MCF 10A (cell line): ENCODE results near the gene DRAM2. TPM values are rescaled to one million over a fixed set of nuclear protein-coding genes. Genes with fewer than 3 reads are reported as not detected.

Experiments
- BruUV-seq: library from RNA; stranded (reverse); fragments of 400-500 nt; replicated peaks from 2 replicates; lab custom pipeline; 2021; lab: Mats Ljungman, UMichigan
- CTCF ChIA-PET: fragments of 300-600 bp; sonication (Branson Sonifier 250); formaldehyde crosslinking; extraction: SDS; loops from one replicate; lab custom pipeline; 2021; ENCODE audit warnings: antibody characterized with exemption, inconsistent platforms; lab: Yijun Ruan, JAX
- POLR2A ChIA-PET: fragments of 300-600, 350-650 bp; sonication (Branson Sonifier 250); formaldehyde crosslinking; extraction: SDS; loops from one replicate; lab custom pipeline; 2020; ENCODE audit warnings: antibody characterized with exemption, inconsistent platforms; lab: Yijun Ruan, JAX
- DNase-seq: peaks from one replicate; pipeline ENCODE4 v3.0.0-alpha.2; 2018; ENCODE audit not compliant: unreplicated experiment
- H3K27ac Mint-ChIP-seq: one replicate; pipeline ENCODE4 v1.8.0; 2022; ENCODE audit warnings: mild to moderate bottlenecking, low read depth, mixed read lengths; ENCODE audit not compliant: unreplicated experiment
- H3K27me3 Mint-ChIP-seq: one replicate; pipeline ENCODE4 v1.8.0; 2022; ENCODE audit warnings: mixed read lengths; ENCODE audit not compliant: insufficient read depth, unreplicated experiment
- H3K36me3 Mint-ChIP-seq: one replicate; pipeline ENCODE4 v1.8.0; 2022; ENCODE audit warnings: mild to moderate bottlenecking, moderate library complexity, mixed read lengths; ENCODE audit not compliant: insufficient read depth, unreplicated experiment
- H3K4me1 Mint-ChIP-seq: one replicate; pipeline ENCODE4 v1.8.0; 2022; ENCODE audit warnings: mixed read lengths; ENCODE audit not compliant: insufficient read depth, unreplicated experiment
- H3K4me3 Mint-ChIP-seq: one replicate; pipeline ENCODE4 v1.8.0; 2022; ENCODE audit warnings: mild to moderate bottlenecking, moderate library complexity, mixed read lengths; ENCODE audit not compliant: unreplicated experiment
- H3K9me3 Mint-ChIP-seq: one replicate; pipeline ENCODE4 v1.8.0; 2022; ENCODE audit warnings: mixed read lengths; ENCODE audit not compliant: unreplicated experiment
- CTCF ChIP-seq: fragments of 200-600 bp; IDR thresholded peaks from one replicate; pipeline ENCODE4 v1.8.0; 2022; ENCODE audit warnings: antibody characterized with exemption, mild to moderate bottlenecking; ENCODE audit not compliant: unreplicated experiment
- intact Hi-C: fragments of 100-400 bp; cut with micrococcal nuclease; formaldehyde crosslinking; loops from 2 replicates; pipeline ENCODE4 v1.14.1; 2022
- total RNA-seq: library from RNA; stranded (reverse); gene quantifications from 2 replicates; pipeline ENCODE4 v1.2.3, GENCODE V29; 2022

The DRAM2 gene
- total RNA-seq, 1 experiment from 2014 or later, result 32.1 TPM

GRCh38 chr1:111140680-111140967, 731 bp upstream of the DRAM2 start:
- Mint-ChIP-seq H3K9me3 (no peaks in the 10 kb centered on the region), H3K27ac (peak overlapping the region; percentile 97), H3K27me3 (no peaks in the 10 kb centered on the region), H3K36me3 (peaks cover 25% of the 10 kb centered on the region), H3K4me1 (peaks cover 24% of the 10 kb centered on the region), H3K4me3 (peak overlapping the region; percentile 94)
- CTCF ChIA-PET, result interaction anchor here (0.6 to 2.4 kb wide), 3 partner anchors 26 to 110 kb away, joined by 4 to 7 read pairs (median 5); no protein-coding TSS in a partner anchor
- POLR2A ChIA-PET, result interaction anchor here (0.5 to 2.9 kb wide), 11 partner anchors 9 to 656 kb away, joined by 3 to 12 read pairs (median 4); partner anchors contain the start of genes ATP5PB, INKA2, LRIF1 and WDR77
- no TSS peak for BruUV-seq
- intact Hi-C loops, result loop anchor here (2.0 kb wide), 1 partner anchor 108 kb away; no protein-coding TSS in a partner anchor
- peak; percentile 61 for DNase-seq
- TF ChIP-seq CTCF, result no peak

GRCh38 chr1:111139324-111139955, 453 bp downstream of the DRAM2 start:
- H3K36me3 Mint-ChIP-seq, result peaks cover 35% of the 10 kb centered on the region
- DNase-seq, result peak; percentile 65
- no peak for TF ChIP-seq CTCF
- CTCF ChIA-PET, result interaction anchor here (0.5 to 2.4 kb wide), 4 partner anchors 15 to 345 kb away, joined by 3 to 7 read pairs (median 5); no protein-coding TSS in a partner anchor
- BruUV-seq, result no TSS peak
- H3K27me3 Mint-ChIP-seq, result no peaks in the 10 kb centered on the region
- H3K9me3 Mint-ChIP-seq, result no peaks in the 10 kb centered on the region
- peak overlapping the region; percentile 94 for H3K4me3 Mint-ChIP-seq
- peak overlapping the region; percentile 97 for H3K27ac Mint-ChIP-seq
- H3K4me1 Mint-ChIP-seq, result peaks cover 28% of the 10 kb centered on the region
- intact Hi-C loops, result no loop called here
- POLR2A ChIA-PET, result interaction anchor here (0.6 to 2.3 kb wide), 28 partner anchors 9 to 615 kb away, joined by 3 to 20 read pairs (median 3); partner anchors contain the start of genes ATP5PB, CHI3L2, INKA2 and WDR77

GRCh38 chr1:111133866-111134265, 6.0 kb downstream of the DRAM2 start:
- no peak for DNase-seq
- Mint-ChIP-seq H3K9me3 (no peaks in the 10 kb centered on the region), H3K4me3 (no peak overlapping the region), H3K27ac (peak overlapping the region; percentile 52), H3K27me3 (no peaks in the 10 kb centered on the region), H3K36me3 (peaks cover 50% of the 10 kb centered on the region), H3K4me1 (peaks cover 5% of the 10 kb centered on the region)
- intact Hi-C loops, result no loop called here
- POLR2A ChIA-PET, result interaction anchor here (1.0 kb wide), 1 partner anchor 11 kb away, joined by 3 read pairs; no protein-coding TSS in a partner anchor
- BruUV-seq, result no TSS peak
- CTCF ChIA-PET, result interaction anchor here (0.5 kb wide), 1 partner anchor 13 kb away, joined by 3 read pairs; no protein-coding TSS in a partner anchor
- TF ChIP-seq CTCF, result no peak

GRCh38 chr1:111131693-111132092, 8.2 kb downstream of the DRAM2 start:
- Mint-ChIP-seq H3K27me3 (no peaks in the 10 kb centered on the region), H3K9me3 (no peaks in the 10 kb centered on the region), H3K27ac (peak overlapping the region; percentile 13), H3K4me1 (peaks cover 5% of the 10 kb centered on the region), H3K36me3 (peaks cover 53% of the 10 kb centered on the region), H3K4me3 (no peak overlapping the region)
- no peak for TF ChIP-seq CTCF
- BruUV-seq, result no TSS peak
- no peak for DNase-seq
- ChIA-PET POLR2A (interaction anchor here (0.7 kb wide), 1 partner anchor 9 kb away, joined by 3 read pairs; the partner anchor contains the start of genes CEPT1 and DRAM2), CTCF (interaction anchor here (1.7 kb wide), 1 partner anchor 101 kb away, joined by 9 read pairs; no protein-coding TSS in a partner anchor)
- intact Hi-C loops, result no loop called here
